Measurements from ENCODE around the gene TIFAB. TPM values are rescaled to one million over a fixed set of nuclear protein-coding genes. Genes with fewer than 3 reads are reported as not detected.

TIFAB gene
- total RNA-seq, 4 donors from 2014 or later, result not detected

GRCh38 chr5:135447298-135447929, 4.7 kb downstream of the TIFAB start, which contains the start of gene DCANP1:
Gene DCANP1 (minus strand): TSS chr5:135447348. CDS start chr5:135447108, 240 bp downstream.
- TF ChIP-seq CTCF (IDR thresholded peaks at IDR 0.05), result no peak
- no peak for TF ChIP-seq POLR2A (IDR thresholded peaks at IDR 0.05)
- Histone ChIP-seq H3K9me3 (no peaks in the 10 kb centered on the region), H3K36me3 (no peaks in the 10 kb centered on the region), H3K4me3 (replicated peaks in 1 of 3) (no peak within 1 kb of the TSS), H3K4me1 (no peaks in the 10 kb centered on the region), H3K27me3 (no peaks in the 10 kb centered on the region), H3K27ac (no peak within 1 kb of the TSS)
- WGBS, 2 donors, result 79 to 83% methylated on average over 5 of the region's 5 CpGs
- DNase-seq, result no peak
- intact Hi-C loops (cut with DNase I), result no loop called here

GRCh38 chr5:135446615-135447014, 5.5 kb downstream of the TIFAB start:
- Histone ChIP-seq H3K4me1 (no peaks in the 10 kb centered on the region), H3K27ac (no peak overlapping the region), H3K27me3 (no peaks in the 10 kb centered on the region), H3K9me3 (no peaks in the 10 kb centered on the region), H3K36me3 (no peaks in the 10 kb centered on the region), H3K4me3 (replicated peaks in 1 of 3) (no peak overlapping the region)
- TF ChIP-seq CTCF (IDR thresholded peaks at IDR 0.05) (no peak), POLR2A (IDR thresholded peaks at IDR 0.05) (no peak)
- WGBS, 2 donors, result 74 to 96% methylated on average over 4 to 7 of the region's 7 CpGs
- no peak for DNase-seq
- intact Hi-C loops (cut with DNase I), result no loop called here

DNA sequence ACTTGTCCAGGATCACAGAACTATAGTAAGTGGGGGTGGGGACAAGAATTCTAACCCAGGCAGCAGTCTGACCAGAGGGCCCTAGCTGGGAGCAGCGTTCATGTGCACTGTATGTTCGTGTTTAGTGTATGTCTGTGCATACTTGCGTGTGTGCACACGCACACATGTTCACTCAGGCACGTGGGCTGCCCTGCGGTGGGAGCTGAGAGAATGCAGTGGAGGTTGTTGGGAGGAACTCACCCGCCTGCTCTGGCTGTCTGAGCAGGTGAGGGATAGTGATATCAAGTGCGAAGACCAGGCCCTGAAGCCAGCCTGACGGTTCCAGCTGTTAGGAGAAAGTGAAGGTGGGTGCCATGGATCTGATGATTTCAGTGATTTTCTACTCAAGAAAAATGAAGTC, 5.9 kb downstream of the TIFAB start:
- DNase-seq, result no peak

DNA sequence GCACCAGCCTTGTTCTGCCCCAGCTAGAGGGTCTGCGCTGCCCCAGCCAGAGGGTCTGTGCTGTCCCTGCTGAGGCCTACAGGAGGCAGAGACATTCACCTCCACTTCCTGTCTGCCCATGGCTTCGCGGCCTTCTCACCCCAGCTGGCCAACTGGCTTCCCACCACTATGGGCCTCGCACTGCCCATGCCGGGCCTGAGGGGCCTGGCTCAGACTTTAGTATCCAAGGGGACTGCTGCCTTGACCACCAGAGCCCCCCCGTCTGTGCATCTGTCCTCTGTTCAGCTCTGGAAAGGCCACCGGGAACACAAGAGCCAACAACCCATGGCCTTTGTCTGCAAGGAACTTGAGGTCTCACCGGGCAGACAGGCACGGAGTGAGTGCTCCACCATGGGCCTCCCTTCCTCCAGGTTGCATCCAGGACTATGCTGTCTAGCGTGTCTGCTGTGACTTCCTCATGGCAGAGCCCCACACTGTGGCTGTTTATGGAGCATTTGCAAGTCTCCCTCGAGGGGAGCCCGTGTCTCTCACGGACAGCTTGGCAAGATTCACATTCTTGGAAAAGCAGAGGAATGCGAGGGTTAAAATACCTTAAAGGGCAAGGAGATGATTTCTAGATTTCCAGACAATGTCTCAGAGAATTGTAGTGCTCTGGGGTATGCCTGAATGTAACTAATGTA, 6.7 kb downstream of the TIFAB start:
- intact Hi-C loops (cut with DNase I), result no loop called here
- Histone ChIP-seq H3K27me3 (no peaks in the 10 kb centered on the region), H3K4me3 (replicated peaks in 1 of 3) (no peak overlapping the region), H3K9me3 (no peaks in the 10 kb centered on the region), H3K27ac (no peak overlapping the region), H3K4me1 (no peaks in the 10 kb centered on the region), H3K36me3 (no peaks in the 10 kb centered on the region)
- 82 to 97% methylated on average over 9 to 13 of the region's 14 CpGs for WGBS, 2 donors
- DNase-seq, result no peak
- TF ChIP-seq POLR2A (IDR thresholded peaks at IDR 0.05) (no peak), CTCF (IDR thresholded peaks at IDR 0.05) (no peak)

More for the DNA sequence above, 5.9 kb downstream of the TIFAB start:
- no peak overlapping the region for H3K27ac ChIP-seq
- 83 to 95% methylated on average over 9 of the region's 9 CpGs for WGBS, 2 donors
- intact Hi-C loops (cut with DNase I), result no loop called here
- H3K9me3 ChIP-seq, result no peaks in the 10 kb centered on the region
- H3K4me3 ChIP-seq (replicated peaks in 1 of 3), result no peak overlapping the region
- H3K27me3 ChIP-seq, result no peaks in the 10 kb centered on the region
- no peak for TF ChIP-seq POLR2A (IDR thresholded peaks at IDR 0.05)
- no peak for TF ChIP-seq CTCF (IDR thresholded peaks at IDR 0.05)
- H3K4me1 ChIP-seq, result no peaks in the 10 kb centered on the region
- no peaks in the 10 kb centered on the region for H3K36me3 ChIP-seq

- Histone ChIP-seq H3K4me1 (peaks cover 0 to 2% of the 10 kb centered on the region in 2 donors), H3K4me3 (replicated peaks in 1 of 3) (no peak overlapping the region), H3K9me3 (no peaks in the 10 kb centered on the region), H3K27ac (no peak overlapping the region), H3K36me3 (no peaks in the 10 kb centered on the region), H3K27me3 (no peaks in the 10 kb centered on the region)
- WGBS, 2 donors, result 89 to 97% methylated on average over 6 of the region's 6 CpGs
- no peak for DNase-seq
- TF ChIP-seq POLR2A (IDR thresholded peaks at IDR 0.05) (no peak), CTCF (IDR thresholded peaks at IDR 0.05) (no peak)
- intact Hi-C loops (cut with DNase I), result no loop called here
Observed at GRCh38 chr5:135444881-135445280, 7.3 kb downstream of the TIFAB start.

Data from thyroid gland (tissue), 4 donors.